GM19023 (cell line): Measurements from ENCODE around the gene NCAM2.

ENCODE experiments used
- ATAC-seq: cut with Tn5 transposase; IDR thresholded peaks from one replicate; pipeline ENCODE4 v1.9.1; 2021; ENCODE audit warnings: mild to moderate bottlenecking, moderate library complexity; ENCODE audit not compliant: unreplicated experiment

The NCAM2 gene

DNA sequence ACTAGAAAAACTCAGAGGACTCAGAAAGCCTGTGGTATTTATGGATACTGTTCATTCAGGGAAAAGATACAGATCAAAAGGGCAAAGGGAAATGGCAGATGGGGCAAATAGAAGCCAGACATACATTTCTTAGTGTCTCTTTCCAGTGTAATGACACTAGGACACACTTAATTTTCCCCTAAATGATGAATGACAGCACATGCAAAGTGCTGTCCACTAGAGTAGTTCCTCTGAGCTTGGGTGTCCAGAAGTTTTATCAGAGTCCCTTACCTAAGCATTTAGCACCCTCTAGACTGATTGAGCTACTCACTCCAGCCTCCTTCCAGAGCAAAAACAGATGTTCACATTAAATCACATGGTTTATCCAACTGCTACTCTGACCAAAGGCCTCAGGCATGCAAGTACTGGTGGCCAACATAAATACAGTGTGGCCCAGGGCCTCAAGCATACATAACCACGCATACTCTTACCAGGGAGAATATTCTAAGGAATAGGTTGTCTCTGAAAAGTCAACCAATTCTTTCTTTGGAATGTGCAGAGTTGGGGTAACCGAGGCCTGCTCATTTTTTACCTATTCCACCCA lies 166.9 kb downstream of the NCAM2 start:
- ATAC-seq = no peak

DNA sequence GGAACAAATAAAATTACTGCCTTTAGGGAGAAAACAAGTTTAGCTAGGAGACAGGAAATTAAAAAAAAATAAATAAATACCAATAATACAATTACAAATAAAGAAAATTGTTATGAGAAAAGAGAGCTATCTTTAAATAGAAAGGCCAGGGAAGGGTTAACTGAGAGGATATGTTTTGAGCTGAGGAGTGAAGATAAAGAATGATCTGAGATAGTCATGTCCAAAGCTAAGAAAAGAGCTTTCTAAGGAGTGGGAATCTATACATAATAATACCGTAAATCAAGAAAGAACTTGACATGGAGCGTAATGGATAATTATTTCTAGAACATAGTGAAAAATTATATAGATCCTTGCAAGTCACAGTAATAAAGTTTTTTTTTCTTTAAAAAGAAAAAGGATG lies 176.5 kb downstream of the NCAM2 start:
- ATAC-seq = no peak

DNA sequence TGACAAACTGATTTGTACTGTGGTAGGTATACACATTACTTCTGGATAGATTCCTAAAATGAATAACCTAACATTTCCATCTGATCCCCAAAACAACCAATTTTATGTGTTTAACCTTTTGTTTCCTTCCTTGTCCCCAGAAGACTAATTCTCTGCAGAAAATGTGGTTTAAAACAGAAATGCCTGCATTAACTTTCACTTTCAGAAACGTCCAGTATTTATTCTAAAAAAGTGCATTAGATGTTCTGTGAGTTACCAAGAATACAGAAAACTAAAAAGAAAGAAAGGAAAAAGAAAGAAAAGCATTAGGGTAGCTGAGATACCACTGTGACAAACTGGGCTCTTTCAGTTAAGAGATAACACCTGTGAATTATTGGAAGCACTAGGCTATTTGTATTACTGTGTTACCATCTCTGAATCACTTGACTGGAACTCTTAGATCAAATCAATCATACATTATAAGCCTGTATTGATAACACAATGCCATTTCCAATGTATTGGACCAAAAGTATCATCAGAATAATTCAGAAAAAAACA lies 177.7 kb downstream of the NCAM2 start:
- no peak for ATAC-seq

DNA sequence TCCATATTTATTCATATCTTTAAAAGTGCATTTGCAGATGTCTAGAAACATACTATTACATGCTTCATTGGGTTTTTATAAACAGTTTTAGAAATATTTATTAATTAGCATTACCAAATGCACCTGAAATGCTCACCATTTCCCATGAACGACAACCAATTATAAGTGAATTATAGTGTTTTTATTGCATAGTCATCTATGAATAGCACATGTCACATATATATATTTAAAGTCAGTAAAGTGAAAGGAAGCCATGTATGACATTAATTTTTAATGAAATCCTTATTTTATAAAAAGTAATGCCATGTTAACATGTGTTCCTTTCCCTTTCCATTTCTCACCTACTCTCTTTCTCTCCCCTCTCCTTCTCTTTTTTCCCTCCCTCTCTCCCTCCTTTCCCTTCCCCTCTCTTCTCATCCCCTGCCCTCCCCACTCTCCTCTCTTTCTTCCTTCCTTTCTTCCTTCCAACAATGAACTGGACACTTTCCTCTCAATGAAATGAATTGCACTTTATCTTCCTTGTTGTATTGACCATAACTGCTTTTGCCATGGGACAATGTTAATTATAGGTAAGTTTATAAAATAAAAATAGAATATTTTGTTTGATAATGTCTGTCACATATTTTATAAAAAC lies 179.3 kb downstream of the NCAM2 start:
- ATAC-seq = no peak

DNA sequence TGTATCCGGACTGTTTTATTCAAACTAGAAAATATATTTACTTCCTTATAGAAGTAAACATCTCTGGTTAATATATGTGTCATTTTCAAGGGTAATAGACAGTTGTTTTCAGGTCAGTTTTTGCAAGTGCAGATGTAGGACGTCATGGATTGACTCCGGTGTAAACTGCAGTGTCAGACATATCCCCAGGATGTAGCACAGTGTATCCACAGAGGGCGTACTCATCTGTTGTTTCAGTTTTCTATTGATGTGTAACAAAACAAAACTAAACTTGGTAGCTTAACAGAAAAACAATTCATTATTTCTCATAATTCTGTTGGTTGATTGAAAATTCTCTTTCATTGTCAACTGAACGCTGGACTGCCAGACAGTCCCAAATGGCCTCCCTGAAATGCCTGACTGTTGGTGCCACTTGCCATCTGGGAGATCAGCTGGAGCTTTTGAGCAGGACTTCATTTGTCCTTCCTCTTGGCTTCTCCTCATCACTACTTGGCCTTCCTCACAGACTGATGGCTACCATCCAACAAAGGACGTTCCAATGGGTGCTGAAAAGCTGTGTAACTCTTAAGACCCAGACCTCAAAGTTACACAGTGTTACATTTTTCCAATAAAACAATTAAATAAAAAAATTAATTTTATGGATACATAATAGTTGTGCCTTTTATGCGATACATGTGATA lies 181.6 kb downstream of the NCAM2 start:
- no peak for ATAC-seq

DNA sequence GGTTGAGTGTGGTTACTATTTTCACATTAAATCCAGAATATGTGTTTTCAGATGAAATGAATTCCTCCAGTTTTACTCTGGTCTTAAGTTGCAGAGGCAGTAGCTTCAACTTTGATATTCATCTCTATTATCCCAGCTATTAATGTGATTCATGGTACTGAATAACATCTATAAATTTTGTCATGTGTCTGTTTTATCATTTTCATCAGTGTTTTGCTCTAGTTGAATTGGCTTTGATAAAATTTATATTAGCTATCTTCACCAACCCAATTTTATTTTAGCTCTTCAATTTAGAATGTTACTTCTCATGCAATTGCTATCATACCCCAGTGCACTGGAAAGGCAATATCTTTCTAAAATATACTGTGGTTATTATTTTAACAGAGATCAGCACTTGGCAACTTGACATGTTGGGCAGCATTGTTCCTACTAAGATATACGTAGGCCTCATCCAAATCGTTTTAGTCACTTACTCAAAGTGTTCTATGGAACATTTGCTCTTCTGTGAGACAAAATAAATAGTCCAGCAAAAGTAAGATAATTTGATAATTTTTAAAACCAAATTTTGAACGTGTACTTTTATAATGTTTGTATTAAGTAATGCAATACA lies 184.3 kb downstream of the NCAM2 start:
- no peak for ATAC-seq

DNA sequence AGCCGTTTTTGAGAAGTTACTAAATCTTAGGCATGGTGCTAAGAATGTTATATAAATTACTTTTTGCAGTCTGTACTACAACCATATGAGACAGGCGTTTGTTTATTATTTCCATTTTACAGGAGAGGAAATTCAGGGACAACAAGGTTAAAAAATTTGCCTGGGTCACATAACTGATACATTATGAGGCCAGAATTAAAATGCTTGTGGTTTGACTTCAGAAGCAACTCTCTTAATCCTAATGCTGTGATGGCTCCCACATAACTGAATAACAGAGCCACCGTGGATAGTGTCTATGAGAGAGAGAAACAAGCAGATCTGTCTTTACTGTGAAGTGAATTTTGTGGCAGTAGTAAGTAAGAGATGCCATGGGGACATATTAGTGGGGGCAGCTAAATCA lies 184.9 kb downstream of the NCAM2 start:
- ATAC-seq = no peak

DNA sequence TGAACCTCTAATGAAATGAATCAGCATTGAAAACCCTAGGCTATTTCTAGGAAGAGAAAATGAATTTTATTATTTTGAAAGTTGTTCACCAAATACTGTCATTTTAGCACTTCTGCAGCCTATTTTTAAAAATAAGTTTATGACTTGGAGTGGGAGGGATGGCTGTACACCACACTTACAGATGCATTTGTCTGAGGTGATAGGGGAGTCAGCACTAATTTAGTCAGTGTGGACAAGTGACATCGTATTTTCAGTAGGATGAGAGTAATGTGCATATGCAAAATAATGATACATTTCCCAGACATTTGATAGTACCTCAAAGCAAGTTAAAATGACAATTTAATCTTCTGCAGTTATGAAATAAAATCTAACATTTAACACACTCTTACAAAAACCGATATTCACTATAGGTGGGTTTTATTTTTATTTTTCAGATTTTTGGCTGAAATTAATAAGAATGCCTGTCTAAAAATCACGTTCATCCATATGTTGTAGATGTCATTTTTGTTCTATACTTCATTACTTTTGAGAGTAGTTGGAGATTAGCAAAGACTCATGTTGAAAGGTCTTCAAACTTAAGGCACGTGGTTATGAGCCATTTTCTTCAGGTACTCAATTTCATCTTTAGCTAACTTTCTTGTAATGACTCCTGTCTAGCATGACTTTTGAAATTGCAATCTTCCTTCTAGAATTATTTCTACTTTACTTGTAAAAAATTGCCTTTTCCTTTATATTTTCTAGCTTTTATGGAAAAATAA lies 186.7 kb downstream of the NCAM2 start:
- no peak for ATAC-seq

DNA sequence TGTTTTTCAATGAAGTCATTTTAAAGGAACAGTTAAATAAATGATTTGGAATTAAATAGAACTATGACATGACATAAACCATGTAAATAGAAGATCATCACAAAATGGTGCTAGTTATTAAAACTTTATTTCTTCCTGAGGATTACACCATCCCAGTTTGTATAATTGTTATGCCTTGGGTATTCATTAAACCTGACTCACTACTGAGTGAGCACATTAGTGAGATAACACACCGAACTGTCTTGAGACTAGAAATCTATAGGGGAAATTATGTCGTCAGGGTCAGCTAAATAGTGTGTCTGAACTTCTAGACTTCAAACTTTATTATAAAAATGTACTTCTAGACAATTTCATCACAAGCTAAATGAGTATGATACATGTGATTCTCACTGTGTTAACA lies 189.4 kb downstream of the NCAM2 start:
- ATAC-seq = no peak

DNA sequence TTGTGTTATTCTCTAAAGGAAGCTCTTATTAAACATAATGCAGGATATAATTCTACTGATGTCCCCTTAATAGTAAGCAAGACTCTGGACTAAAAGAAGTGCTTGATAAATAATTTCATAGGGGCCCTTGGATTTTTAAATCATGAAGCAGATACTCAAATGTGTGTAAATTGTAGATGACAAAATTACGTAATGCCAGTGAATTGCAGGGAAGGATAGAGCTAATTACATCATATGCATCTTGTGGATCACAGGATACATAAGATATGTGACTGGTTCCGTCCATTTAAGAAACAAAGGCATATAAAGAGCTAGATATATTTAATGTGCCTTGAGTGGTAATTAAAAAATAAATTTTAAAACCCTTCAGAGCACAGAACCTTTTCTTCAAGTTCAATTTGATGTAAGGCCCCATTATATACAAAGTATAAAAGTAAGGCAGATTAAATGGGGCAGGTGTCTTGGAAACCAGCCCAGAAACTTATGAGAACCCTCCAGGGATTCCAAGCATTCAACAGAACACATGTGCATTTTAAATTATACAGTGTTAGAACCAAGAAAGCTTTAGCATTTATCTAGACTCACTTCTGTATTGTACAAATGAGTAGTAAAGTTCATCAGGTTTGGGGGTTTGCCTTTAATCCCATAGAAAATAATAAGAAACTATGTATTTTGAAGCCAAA lies 190.4 kb downstream of the NCAM2 start:
- no peak for ATAC-seq

DNA sequence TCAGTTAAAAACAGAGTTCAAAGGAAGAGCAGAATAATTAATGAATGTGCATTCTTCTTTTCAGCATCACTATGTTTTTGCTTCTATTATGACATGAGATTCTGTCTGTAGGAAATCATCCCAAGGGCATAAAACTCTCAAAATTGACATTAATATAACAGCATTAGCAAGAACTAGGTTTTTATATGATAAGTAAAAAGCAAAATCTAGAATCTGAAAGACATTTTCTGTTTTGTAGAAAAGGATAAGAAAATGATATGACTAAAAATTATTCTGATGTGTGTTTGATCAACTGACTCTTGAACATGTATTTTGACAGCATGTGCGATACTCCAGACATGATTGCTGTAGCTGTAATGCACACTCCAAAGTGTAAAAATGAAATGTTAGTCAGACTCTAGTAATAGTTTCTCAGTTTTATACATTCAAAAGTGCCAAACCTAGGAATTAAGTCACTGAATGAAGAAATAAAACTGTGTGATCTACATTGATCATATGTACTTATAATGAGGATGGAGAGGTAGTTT lies 197.3 kb downstream of the NCAM2 start:
- ATAC-seq = no peak

DNA sequence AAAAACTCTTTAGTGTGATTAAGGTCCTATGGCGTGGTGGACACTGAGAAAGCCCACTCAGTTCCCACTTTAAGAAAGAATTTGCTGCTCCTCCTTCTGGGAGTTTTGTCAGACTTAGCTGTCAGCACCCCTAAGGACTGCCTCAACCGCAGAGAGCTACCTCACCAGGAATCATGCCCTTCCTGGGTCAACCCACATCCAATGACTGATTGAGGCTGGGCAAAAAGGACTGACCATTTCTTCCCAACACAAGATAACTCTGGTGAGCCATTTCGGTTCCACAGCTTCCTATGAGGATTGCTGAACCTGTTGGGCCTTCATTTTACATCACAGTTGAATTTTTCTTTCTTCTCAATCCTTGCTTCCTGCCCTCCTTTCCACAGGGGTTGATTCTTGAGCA lies 197.9 kb downstream of the NCAM2 start:
- ATAC-seq = no peak

DNA sequence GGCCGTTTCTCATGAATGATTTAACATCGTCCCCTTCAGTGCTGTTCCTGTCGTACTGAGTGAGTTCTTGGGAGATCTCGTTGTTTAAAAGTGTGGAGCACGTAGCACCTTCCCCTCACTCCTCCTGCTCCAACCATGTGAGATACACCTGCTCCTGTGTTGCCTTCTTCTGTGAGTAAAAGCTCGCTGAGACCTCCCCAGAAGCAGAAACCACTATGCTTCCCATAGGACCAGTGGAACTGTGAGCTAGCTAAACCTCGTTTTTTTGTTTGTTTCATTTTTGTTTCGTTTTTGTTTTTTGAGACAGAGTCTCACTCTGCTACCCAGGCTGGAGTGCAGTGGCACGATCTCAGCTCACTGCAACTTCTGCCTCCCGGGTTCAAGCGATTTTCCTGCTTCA lies 198.6 kb downstream of the NCAM2 start:
- no peak for ATAC-seq

DNA sequence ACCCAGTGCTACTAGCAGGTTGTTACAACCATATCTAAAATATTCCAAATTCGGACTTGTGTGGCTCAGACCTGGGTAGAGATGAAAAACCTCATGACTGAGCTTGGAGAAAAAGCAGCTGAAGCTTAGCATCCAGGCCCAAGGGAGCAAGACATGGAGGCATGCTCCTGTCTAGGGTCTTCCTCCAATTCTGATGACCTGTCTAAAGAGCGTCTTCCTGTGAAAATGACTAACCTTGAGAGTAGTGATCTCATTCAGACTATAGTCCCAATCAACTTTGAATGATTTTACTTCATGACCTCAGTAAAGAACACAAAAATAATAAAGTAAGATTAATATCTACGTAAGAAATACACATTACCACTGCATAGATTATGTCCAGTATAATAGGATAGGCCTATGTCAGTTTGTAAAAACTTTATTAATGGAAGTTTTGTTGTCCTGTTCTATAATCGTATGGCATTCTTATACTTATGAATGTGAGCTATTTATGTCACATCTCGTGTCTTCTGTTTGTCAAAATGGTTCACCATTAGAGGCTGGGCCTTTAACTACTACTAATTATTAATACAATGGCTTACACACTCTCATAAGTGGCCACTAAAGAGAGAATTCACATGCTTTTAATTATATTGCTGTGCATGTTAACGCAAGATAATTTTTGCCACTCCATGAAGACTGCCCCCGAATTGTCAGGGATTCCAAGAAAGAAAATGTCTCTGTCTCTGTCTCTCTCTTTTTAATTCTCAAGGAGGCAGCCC lies 201.3 kb downstream of the NCAM2 start:
- ATAC-seq = no peak

DNA sequence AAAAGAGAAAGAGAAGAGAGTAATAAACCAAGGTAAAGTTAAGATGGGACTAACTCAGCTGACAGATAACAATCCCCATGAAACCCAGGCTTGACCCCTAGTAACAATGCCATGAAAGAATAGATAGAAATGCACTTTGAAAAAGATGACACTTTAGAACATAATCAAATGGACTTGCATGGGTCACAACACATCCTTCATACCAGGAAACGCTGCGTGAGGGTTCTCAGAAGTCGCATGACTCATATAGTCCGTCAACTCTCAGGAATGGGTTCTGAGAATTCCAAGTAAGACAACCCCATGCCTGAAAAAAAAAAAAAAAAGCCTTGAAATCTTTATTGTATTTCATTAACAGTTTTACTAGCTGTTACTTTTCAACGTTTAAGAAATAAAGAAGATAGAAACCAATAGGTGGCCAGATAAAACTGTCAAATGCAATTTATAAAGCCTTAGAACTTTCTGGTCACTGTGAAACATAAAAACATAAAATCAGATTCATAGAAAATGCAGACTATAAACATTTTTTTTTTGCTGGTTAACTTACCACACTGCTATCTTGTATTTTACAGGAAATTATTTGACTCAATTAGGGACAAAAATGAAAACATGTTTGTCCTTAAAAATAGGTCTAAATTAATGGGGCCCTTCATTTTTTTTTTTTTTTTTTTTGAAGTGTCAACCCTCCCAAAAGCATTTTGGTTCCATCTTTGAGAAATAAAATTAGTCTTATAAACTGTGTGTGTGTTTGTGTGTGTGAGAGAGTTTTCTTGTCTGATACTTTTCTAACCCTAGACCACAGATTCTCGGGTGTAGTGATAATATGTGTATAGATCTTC lies 202.1 kb downstream of the NCAM2 start:
- no peak for ATAC-seq

DNA sequence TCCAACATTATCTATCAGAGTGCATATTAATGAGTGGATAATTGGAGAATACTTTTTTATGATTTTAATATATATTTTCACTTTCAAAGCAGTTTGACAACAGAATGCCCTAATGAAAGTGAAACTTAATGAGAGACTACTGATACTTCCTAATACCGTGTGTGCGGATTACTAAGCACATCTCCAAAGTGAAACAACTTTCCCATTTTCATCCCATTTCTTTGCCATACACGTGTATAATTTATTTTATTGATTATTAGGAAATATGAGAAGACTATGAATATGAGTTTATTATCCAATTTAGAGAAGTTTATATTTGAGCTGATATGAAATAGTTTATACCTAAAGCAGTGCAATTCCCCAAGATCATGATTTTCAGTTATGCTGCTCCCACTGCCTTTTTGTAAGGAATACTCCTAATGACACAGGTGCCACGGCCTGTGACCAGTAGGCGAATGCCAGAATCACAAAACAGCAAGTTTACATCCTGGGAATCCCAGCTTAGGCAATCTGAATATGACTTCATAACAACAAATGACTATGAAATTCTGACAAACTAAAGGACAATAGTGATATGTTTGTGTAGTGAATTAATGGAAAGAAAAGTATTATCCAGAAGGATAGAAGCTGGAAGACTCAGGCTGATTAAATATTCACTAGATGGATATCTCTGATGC lies 202.9 kb downstream of the NCAM2 start:
- ATAC-seq = no peak

DNA sequence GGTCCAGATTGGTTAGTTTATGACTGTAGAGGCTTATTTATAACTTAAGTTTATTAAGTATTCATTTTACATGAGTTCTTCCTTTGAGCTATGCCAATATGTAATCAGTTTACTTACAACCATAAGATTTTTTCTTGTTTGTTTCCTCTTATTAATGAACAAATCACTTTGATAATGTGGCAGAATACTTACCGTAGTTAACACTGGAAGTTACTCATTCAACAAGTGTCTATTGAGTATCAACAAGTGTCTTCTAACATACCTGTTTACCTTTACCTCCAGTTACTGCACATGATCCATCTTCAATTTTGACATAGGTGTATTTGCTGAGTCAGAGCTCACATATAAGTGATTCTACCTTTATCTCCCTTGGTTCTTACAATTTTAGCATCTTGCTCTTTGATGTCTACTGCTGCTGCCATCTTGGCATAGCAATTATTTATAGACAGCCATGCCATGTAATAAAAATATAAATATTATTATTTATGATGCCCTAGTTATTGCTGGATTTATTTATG lies 205.7 kb downstream of the NCAM2 start:
- no peak for ATAC-seq
